Calu3 (cell line): Measurements from ENCODE around the gene MTM1. TPM values are rescaled to one million over a fixed set of nuclear protein-coding genes. Genes with fewer than 3 reads are reported as not detected.

ENCODE experiments used
- Bru-seq: library from RNA; stranded (reverse); fragments of 400-500 nt; gene quantifications from one replicate; lab custom pipeline; 2021; lab: Mats Ljungman, UMichigan
- BruChase-seq, 2 experiments: library from RNA; stranded (reverse); fragments of 400-500 nt; gene quantifications; one replicate each; lab custom pipeline; 2021; lab: Mats Ljungman, UMichigan
- BruUV-seq: library from RNA; stranded (reverse); fragments of 400-500 nt; replicated peaks from 2 replicates; lab custom pipeline; 2021; lab: Mats Ljungman, UMichigan
- CTCF ChIA-PET: fragments of 300-600 bp; sonication (Branson Sonifier 250); formaldehyde crosslinking; loops from one replicate; lab custom pipeline; 2022; ENCODE audit warnings: antibody characterized with exemption; lab: Charles Lee
- DNase-seq: peaks from one replicate; pipeline ENCODE4 v3.0.0; 2022
- H3K27ac Mint-ChIP-seq: one replicate; pipeline ENCODE4 v1.8.0; 2022; ENCODE audit warnings: mixed read lengths; ENCODE audit not compliant: unreplicated experiment
- H3K27me3 Mint-ChIP-seq: one replicate; pipeline ENCODE4 v1.8.0; 2022; ENCODE audit warnings: mixed read lengths; ENCODE audit not compliant: unreplicated experiment
- H3K36me3 Mint-ChIP-seq: one replicate; pipeline ENCODE4 v1.8.0; 2022; ENCODE audit warnings: mild to moderate bottlenecking, moderate library complexity, mixed read lengths; ENCODE audit not compliant: insufficient read depth, unreplicated experiment
- H3K4me1 Mint-ChIP-seq: one replicate; pipeline ENCODE4 v1.8.0; 2022; ENCODE audit warnings: mild to moderate bottlenecking, low read depth, mixed read lengths; ENCODE audit not compliant: unreplicated experiment
- H3K4me3 Mint-ChIP-seq: one replicate; pipeline ENCODE4 v1.8.0; 2022; ENCODE audit warnings: mild to moderate bottlenecking, low read depth, moderate library complexity, mixed read lengths; ENCODE audit not compliant: unreplicated experiment
- H3K9me3 Mint-ChIP-seq: one replicate; pipeline ENCODE4 v1.8.0; 2022; ENCODE audit warnings: low read depth, mixed read lengths; ENCODE audit not compliant: unreplicated experiment
- intact Hi-C: fragments of 100-400 bp; cut with micrococcal nuclease; formaldehyde crosslinking; loops from one replicate; pipeline ENCODE4 v1.10.0; 2022; ENCODE audit not compliant: unreplicated experiment
- long read RNA-seq: library from polyadenylated mRNA; stranded (forward); transcript quantifications from one replicate; pipeline ENCODE4 v2.0.0, GENCODE V29; 2022
- total RNA-seq: library from RNA; stranded (reverse); gene quantifications from 2 replicates; pipeline ENCODE4 v1.2.3, GENCODE V29; 2022
- TF ChIP-seq, protein P1 (sequence below): fragments of 200-600 bp; IDR thresholded peaks from one replicate; pipeline ENCODE4 v1.8.0; 2022; ENCODE audit warnings: antibody characterized with exemption; ENCODE audit not compliant: unreplicated experiment

Gene MTM1
- total RNA-seq (12.7 and 13.2 TPM in 2 replicates), Bru-seq, nascent RNA (percentile 60 among the genes with signal in this experiment), BruChase-seq, experiment 1, labeled RNA remaining after a 6-hour chase (percentile 46 among the genes with signal in this experiment), BruChase-seq, experiment 2, labeled RNA remaining after a 2-hour chase (percentile 52 among the genes with signal in this experiment)
- long read RNA-seq, transcript MTM1-203 (15 exons, 3,593 nt), result major isoform, 6 of 9 reads
- long read RNA-seq, partial matches to known transcripts, result 2 of 9 reads
- long read RNA-seq, other reads (novel, unspliced or antisense), result 1 of 9 reads

DNA sequence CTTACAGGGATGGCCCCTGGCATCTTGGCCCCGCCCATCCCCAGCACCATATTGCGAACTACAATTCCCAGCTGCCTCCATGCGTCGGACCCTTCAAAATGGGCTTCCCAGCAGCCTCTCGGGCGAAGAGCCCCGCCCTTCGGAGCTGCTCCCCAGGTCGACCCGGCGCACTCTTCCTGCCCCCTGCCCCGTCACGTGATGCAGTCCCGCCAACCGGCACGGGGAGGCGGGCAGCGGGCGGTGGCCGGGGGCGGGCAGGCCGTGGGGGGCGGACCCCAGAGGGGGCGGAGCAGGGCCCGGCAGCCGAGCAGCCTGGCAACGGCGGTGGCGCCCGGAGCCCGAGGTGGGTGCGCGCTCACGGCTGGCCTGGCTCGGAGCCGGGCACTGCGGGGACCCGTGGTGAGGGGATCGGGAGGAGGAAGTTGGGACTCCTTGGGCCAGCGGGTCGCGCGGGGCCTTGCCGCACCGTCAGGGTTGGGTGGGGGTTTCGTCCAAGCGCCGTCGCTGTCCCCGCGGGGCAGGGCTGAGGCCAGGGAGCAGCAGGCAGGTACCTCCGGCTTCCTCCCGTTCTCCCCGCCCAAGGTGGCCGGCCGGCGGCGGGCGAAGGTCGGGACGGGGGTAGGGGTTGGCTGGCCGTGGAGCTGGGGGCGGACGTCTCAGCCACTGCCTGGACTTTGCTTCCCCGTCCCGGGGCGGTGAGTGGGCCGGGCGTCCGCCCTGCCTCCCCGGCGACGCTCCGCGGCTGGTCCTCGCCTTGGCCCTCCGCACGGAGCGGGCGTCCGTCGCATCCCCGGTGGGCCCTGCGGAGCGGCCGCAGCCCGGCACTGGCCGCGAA is at the start of gene MTM1:
MTM1 (plus strand) TSS at position 302 of the 835 bp plus-strand sequence. CDS start 23,994 bp downstream, outside the sequence.
- H3K4me3 Mint-ChIP-seq, result peak within 1 kb of the TSS; percentile 75
- DNase-seq, result peak; percentile 96
- intact Hi-C loops, result no loop called here
- H3K4me1 Mint-ChIP-seq, result peaks cover 20% of the 10 kb centered on the region
- peak within 1 kb of the TSS; percentile 60 for H3K27ac Mint-ChIP-seq
- no peaks in the 10 kb centered on the region for H3K27me3 Mint-ChIP-seq
- peaks cover 9% of the 10 kb centered on the region for H3K36me3 Mint-ChIP-seq
- CTCF ChIA-PET, result interaction anchor here (1.2 kb wide), 1 partner anchor 10 kb away, joined by 3 read pairs; no protein-coding TSS in a partner anchor
- TF ChIP-seq, protein P1, sequence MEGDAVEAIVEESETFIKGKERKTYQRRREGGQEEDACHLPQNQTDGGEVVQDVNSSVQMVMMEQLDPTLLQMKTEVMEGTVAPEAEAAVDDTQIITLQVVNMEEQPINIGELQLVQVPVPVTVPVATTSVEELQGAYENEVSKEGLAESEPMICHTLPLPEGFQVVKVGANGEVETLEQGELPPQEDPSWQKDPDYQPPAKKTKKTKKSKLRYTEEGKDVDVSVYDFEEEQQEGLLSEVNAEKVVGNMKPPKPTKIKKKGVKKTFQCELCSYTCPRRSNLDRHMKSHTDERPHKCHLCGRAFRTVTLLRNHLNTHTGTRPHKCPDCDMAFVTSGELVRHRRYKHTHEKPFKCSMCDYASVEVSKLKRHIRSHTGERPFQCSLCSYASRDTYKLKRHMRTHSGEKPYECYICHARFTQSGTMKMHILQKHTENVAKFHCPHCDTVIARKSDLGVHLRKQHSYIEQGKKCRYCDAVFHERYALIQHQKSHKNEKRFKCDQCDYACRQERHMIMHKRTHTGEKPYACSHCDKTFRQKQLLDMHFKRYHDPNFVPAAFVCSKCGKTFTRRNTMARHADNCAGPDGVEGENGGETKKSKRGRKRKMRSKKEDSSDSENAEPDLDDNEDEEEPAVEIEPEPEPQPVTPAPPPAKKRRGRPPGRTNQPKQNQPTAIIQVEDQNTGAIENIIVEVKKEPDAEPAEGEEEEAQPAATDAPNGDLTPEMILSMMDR, result no peak
- no TSS peak for BruUV-seq
- H3K9me3 Mint-ChIP-seq, result no peaks in the 10 kb centered on the region

DNA sequence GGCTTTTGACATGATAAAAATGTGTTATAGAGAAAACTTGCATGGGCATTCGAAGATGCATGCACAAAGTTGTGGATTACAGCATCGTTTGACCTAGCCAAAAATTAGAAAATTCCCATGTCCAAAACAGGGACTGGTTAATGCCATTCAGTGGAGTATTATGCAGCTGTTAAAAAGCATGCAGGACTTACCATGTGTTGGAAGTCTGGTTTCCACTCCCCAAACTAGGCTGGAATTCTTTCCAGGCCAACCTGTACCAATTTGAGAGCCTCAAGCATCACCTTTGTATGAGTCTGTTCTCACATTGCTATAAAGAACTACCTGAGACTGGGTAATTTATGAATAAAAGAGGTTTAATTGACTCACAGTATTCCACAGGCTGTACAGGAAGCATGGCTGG is 45.9 kb upstream of the MTM1 start:
- no peaks in the 10 kb centered on the region for H3K4me1 Mint-ChIP-seq
- intact Hi-C loops, result no loop called here
- BruUV-seq, result no TSS peak

DNA sequence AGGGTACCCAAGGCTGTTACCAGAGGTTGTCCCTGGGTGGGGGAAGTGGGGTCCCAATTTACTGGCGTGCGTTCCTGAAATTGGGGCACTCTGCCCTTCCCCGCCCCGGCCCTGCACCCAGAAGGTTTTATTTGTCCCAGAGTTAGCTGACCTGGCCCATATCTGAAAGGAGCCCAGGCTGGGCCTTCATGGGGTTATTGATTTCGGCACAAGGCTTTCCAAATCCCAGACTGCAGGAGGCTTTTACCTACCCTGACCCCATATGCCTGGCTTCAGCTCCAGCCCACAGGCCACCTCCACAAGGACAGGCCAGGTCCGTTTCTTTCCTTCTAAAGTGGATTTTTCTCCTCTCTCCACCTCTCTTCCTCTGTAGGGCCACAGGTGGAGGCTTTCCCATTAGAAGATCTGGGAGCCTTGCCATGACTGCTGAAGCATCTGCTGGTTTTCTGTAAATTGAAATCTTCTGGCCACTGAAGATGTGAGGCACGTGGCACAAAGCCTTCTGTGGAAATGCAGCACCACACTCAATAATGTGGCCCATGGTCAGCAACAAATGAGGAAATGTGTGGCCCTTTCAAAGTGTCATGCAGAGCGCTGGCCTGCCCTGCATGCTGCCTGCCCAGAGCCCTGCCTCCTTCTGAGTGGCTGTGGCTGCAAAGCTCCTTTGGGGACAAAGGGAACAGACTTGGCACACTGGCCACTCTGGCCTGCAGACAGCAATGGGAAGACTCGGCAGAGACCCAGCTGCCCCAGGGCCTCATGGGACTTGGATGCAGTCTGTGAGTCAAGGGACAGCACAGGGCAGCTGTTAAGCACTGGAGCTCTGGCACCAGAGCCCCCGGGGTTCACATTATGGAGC is 43.1 kb upstream of the MTM1 start:
- Mint-ChIP-seq H3K9me3 (no peaks in the 10 kb centered on the region), H3K27ac (no peak overlapping the region), H3K36me3 (no peaks in the 10 kb centered on the region), H3K27me3 (peaks cover 20% of the 10 kb centered on the region), H3K4me3 (no peak overlapping the region), H3K4me1 (no peaks in the 10 kb centered on the region)
- no TSS peak for BruUV-seq
- TF ChIP-seq, protein P1, result no peak
- intact Hi-C loops, result no loop called here
- CTCF ChIA-PET, result no interaction called here
- DNase-seq, result no peak

More for the DNA sequence above, 45.9 kb upstream of the MTM1 start:
- no peak for DNase-seq
- CTCF ChIA-PET, result no interaction called here
- Mint-ChIP-seq H3K4me3 (no peak overlapping the region), H3K36me3 (no peaks in the 10 kb centered on the region), H3K9me3 (no peaks in the 10 kb centered on the region), H3K27me3 (peaks cover 34% of the 10 kb centered on the region), H3K27ac (no peak overlapping the region)
- TF ChIP-seq, protein P1, result no peak

DNA sequence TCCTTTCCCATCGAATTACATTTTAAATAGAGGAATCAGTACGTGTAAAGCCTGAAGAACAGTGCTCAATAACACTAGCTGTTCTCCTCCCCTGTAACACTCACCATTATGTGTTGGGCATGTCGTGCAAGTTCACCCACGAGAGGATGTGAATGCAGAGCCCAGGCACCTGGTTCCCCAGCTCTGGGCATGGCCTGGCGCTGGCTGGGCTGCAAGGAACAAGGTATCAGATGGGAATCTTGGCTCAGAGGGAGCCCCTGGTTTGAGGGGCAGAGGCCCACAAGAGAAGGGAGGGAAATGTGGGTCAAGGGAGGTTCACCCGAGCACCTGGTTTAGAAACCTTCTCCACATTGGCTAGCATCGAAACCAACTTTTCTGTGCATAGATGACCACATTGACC is 41.7 kb upstream of the MTM1 start:
- no TSS peak for BruUV-seq
- DNase-seq, result no peak
- CTCF ChIA-PET, result no interaction called here
- peaks cover 20% of the 10 kb centered on the region for H3K27me3 Mint-ChIP-seq
- intact Hi-C loops, result no loop called here
- H3K36me3 Mint-ChIP-seq, result no peaks in the 10 kb centered on the region
- H3K4me1 Mint-ChIP-seq, result no peaks in the 10 kb centered on the region
- no peak overlapping the region for H3K4me3 Mint-ChIP-seq
- no peaks in the 10 kb centered on the region for H3K9me3 Mint-ChIP-seq
- no peak overlapping the region for H3K27ac Mint-ChIP-seq
- TF ChIP-seq, protein P1, result no peak
